Thyroid gland (tissue), 4 donors: Measurements from ENCODE around the gene BLM.

ENCODE experiments used
- CTCF ChIP-seq, 6 experiments: fragments of 200-600 bp in 3 of 6; fragments of 450-650 bp in 3 of 6; sonication (generic) in 3 of 6; IDR thresholded peaks; one replicate each; pipeline ENCODE4 v1.5.1; 2016 to 2019; ENCODE audit warnings: antibody characterized with exemption in 6 of 6, mild to moderate bottlenecking in 2 of 6, inconsistent platforms in 1 of 6, moderate library complexity in 1 of 6
- POLR2A ChIP-seq, 2 donors: fragments of 450-650 bp; IDR thresholded peaks; one replicate each; pipeline ENCODE4 v1.6.1; 2017; ENCODE audit warnings: antibody characterized with exemption in 2 of 2, mild to moderate bottlenecking in 2 of 2, moderate library complexity in 1 of 2

DNA sequence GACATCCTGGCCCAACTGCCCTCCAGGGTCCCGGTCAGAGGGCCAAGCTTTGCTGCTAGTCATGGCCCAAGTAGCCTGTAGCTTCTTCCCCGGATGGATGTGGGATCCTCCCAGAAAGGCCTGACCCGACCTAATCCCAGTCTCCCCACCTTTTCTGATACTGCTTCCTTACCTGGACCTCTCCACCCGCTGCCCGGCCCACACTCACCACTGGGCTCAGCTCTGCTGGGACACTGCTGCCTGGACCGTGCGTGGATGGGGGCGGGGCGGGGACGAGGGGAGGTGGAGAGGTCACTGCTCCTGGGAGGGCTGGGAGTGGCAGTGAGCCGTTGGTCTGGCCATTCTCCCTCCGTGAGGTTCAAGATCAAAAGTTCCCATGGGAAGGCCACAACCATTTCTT, 111.0 kb downstream of the BLM start:
- no peak for TF ChIP-seq CTCF (IDR thresholded peaks at IDR 0.05)
- no peak for TF ChIP-seq POLR2A (IDR thresholded peaks at IDR 0.05)
